Esophagus mucosa (tissue), 1 donor: ENCODE data around the gene MTMR10. TPM values are rescaled to one million over a fixed set of nuclear protein-coding genes. Genes with fewer than 3 reads are reported as not detected.
A peak's percentile ranks its signal among the peaks of the same experiment; 100 is the strongest.

Experiments used
- ATAC-seq: fragments of 200-7000 bp; cut with Tn5 transposase; one replicate; pipeline ENCODE4 v1.9.1; 2020
- total RNA-seq: library from RNA; stranded (reverse); gene quantifications from one replicate; pipeline ENCODE4 v1.2.4, GENCODE V29; 2023
- donor health status: DM: yes; HTN: yes; CAD: no.

MTMR10 gene
- total RNA-seq, 1 donor from 2014 or later, result 19.1 TPM

DNA sequence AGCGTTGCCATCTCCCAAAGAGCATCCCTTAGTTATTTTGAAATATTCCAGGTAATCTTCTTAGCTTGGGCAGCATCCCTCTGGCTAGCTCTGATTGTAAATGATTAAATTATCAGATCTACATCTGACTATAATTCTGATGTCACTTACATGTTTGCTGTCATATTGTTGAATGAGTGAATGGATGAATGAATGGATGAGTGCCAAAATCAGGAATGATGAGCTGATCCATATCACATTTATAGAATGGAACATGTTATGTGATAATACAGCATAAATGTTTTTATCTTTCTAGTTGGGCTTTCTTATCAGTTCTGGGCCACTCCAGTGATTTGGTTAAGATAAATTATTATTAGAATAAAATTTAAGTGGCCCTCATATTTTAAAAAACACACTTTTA, 73.8 kb downstream of the MTMR10 start:
- no peak for ATAC-seq

DNA sequence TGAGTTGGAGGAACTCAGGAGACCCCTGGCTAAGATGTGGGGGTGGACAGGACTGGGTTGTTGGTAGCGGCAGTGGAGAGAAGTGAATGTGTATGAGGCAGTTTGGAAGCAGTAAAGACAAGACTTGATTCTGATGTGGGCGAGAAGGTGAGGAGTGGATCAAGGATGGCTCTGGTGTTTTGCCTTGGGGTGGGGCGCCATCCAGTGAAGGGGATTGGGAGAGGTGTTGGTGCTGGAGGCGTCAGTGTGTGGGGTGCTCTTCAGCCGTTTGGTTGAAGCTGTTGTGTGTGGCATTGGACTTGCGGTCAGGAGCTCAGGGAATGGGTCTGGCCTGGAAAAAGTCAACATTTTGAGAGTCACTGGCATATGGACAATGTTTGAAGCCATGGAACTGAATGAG, 74.4 kb downstream of the MTMR10 start:
- ATAC-seq, result no peak

DNA sequence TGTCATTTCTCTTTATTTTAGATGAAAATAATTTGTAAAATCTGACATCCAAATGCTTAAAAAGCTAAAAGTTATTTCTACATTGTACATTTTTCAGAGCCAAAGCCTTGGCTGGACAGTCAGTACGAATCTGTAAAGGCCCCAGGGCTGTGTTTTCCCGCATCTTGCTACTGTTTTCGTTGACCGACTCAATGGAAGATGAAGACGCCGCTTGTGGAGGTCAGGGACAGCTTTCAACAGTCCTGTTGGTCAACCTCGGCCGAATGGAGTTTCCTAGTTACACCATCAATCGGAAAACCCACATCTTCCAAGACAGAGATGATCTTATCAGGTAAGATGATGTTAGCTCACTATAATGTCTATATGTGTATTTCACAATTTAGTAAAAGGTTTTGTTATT, 77.7 kb downstream of the MTMR10 start:
- ATAC-seq, result no peak

DNA sequence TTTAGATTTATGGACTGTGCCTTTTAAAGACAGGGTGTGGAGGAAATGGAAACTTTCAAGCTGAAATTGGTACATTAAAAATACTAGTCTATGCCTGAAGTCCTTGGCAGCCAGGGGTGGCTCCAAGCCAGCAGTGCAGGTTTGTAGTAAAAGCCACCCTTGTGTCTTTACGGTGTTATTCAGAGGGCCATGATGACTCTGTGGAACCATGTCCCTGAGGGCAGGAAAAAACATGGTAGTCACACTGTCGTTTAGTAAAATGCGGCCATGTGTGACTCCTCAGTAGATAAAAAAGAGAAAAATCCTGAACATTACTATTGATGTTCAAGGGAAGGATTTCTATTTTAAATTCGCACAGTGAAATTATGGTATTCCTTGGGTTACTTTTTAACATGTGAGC, 85.1 kb downstream of the MTMR10 start:
- no peak for ATAC-seq

GRCh38 chr15:30905821-30906220, 85.6 kb downstream of the MTMR10 start:
- ATAC-seq, result no peak

- ATAC-seq, result no peak
Measured at GRCh38 chr15:30904812-30905211, 86.6 kb downstream of the MTMR10 start.

DNA sequence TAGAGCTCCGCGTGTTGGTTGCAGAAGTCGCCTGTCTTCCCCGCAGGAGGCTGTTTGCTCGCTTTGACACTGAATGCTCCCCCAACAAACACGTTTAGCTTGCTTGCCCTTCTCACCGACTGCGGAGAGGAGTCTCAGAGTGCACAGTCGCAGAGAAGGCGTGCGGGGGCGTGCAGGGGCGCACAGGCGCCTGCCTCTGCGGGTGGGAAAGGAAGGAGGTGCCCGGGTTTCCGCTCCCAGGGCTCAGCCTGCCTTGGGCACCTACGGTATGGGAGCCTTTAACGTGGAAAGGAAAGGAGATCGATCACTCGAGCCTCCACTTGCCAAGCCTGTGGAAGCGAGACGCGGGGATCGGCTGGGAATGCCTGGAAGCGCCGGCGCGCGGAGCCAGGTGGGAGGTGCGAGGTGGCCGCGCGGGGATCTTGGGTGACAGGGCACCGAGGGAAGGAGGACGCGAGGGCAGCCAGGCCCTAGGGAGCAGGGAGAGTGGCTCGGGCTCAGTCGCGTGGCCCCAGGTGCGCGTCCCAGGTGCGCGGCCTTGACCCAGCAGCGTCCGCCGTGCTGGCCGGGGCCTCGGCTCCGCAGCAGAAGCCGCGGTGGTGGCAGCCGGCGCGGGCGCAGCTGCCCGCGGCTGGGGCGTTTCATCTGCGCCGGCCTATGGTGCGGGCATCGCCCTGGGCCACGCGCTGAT, 87.8 kb downstream of the MTMR10 start, which contains the start of gene FAN1:
Gene FAN1, plus strand, starts transcription at position 419 of the 691 bp plus-strand sequence. CDS start 749 bp downstream, outside the sequence.
- peak; percentile 96 for ATAC-seq

GRCh38 chr15:30901889-30902288, 89.5 kb downstream of the MTMR10 start:
- no peak for ATAC-seq

- no peak for ATAC-seq
Measured at GRCh38 chr15:30896211-30896606, 95.2 kb downstream of the MTMR10 start.

GRCh38 chr15:30895461-30896210, 95.8 kb downstream of the MTMR10 start:
- no peak for ATAC-seq

- ATAC-seq, result no peak
Measured at GRCh38 chr15:30889196-30889595, 102.2 kb downstream of the MTMR10 start.

Other genes with a start within 250 kb of the MTMR10 start
- 8.3 TPM for gene FAN1, start 87.7 kb downstream of the MTMR10 start, total RNA-seq
- gene TRPM1, start 110.1 kb upstream of the MTMR10 start, total RNA-seq, result not detected